Measurements from ENCODE around the gene ATG9B.
"Not testable (repeated sequence)": the region's sequence is repeated elsewhere in the genome, so short reads cannot be mapped to it uniquely, and the experiment has no call there.

The ATG9B gene

DNA sequence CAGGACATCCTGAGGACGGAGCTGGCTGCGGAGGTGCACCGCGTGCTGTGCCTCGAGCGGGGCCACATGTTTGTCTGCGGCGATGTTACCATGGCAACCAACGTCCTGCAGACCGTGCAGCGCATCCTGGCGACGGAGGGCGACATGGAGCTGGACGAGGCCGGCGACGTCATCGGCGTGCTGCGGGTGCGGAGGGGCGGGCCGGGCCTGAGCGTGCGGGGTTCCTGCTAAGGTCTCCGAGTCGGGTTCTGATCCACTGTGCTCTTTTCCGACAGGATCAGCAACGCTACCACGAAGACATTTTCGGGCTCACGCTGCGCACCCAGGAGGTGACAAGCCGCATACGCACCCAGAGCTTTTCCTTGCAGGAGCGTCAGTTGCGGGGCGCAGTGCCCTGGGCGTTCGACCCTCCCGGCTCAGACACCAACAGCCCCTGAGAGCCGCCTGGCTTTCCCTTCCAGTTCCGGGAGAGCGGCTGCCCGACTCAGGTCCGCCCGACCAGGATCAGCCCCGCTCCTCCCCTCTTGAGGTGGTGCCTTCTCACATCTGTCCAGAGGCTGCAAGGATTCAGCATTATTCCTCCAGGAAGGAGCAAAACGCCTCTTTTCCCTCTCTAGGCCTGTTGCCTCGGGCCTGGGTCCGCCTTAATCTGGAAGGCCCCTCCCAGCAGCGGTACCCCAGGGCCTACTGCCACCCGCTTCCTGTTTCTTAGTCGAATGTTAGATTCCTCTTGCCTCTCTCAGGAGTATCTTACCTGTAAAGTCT is 10.4 kb downstream of the ATG9B start:
- H3K9ac ChIP-seq (ENCODE audit: low read length in 2 of 2) = peak overlapping the region; percentile 15 to 42
- H3K4me1 ChIP-seq (ENCODE audit: control insufficient read depth, insufficient read depth, low read length) = peaks cover 33% of the 10 kb centered on the region
- H3K9me3 ChIP-seq (ENCODE audit: control insufficient read depth in 2 of 2, low read length in 2 of 2) = no peaks in the 10 kb centered on the region
- peaks cover 43 to 60% of the 10 kb centered on the region in 2 donors for H3K27me3 ChIP-seq (ENCODE audit: control insufficient read depth in 1 of 2, insufficient read depth in 2 of 2, low read length in 2 of 2)
- no peaks in the 10 kb centered on the region for H3K36me3 ChIP-seq (ENCODE audit: control insufficient read depth in 2 of 2, insufficient read depth in 2 of 2, low read length in 2 of 2)
- peak overlapping the region; percentile 57 to 67 for H3K4me3 ChIP-seq (ENCODE audit: low read length in 2 of 2)
- no peak overlapping the region for H3K27ac ChIP-seq (ENCODE audit: low read length)

DNA sequence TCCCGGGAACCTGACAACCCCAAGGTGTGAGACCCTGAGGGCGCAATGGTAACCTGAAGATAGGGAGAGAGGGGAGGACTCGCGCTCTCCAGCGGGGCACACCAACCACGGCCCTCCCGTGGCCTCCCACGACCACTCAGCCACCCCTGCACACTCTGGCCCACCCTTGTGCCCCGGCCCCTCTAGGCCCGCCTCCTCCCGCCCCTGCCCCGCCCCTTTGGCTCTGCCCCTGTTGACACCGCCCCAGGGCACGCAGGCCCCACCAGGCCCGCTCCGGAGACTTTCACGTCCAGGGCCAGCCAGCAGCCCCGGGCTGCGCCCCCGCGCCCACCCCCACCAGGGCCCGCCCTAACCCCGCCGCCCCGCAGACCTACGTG is 10.9 kb downstream of the ATG9B start:
- peaks cover 33% of the 10 kb centered on the region for H3K4me1 ChIP-seq (ENCODE audit: control insufficient read depth, insufficient read depth, low read length)
- H3K27me3 ChIP-seq (ENCODE audit: control insufficient read depth in 1 of 2, insufficient read depth in 2 of 2, low read length in 2 of 2) = peaks cover 41 to 58% of the 10 kb centered on the region in 2 donors

DNA sequence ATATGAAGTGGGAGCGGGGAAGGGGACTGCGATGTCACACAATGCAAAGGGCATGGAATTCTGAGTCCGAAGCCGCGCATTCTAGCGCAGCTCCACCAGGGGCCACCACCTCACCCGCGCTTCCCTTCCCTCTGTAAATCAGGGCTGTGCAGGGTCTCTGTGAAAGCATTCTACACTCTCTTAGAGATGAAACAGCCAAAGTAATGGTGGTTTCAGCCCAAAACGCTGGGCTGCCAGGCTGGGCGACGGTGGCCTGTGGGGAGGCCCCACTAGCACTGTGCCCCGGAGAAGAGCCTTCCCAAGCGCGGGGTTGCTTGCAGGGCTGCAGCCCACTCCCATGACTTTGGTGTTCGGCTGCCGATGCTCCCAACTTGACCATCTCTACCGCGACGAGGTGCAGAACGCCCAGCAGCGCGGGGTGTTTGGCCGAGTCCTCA is 11.4 kb downstream of the ATG9B start:
- Histone ChIP-seq H3K36me3 (ENCODE audit: control insufficient read depth in 2 of 2, insufficient read depth in 2 of 2, low read length in 2 of 2) (no peaks in the 10 kb centered on the region), H3K27me3 (ENCODE audit: control insufficient read depth in 1 of 2, insufficient read depth in 2 of 2, low read length in 2 of 2) (peaks cover 40 to 57% of the 10 kb centered on the region in 2 donors), H3K9ac (ENCODE audit: low read length in 2 of 2) (no peak overlapping the region), H3K4me1 (ENCODE audit: control insufficient read depth, insufficient read depth, low read length) (peaks cover 29% of the 10 kb centered on the region), H3K27ac (ENCODE audit: low read length) (no peak overlapping the region), H3K4me3 (ENCODE audit: low read length in 2 of 2) (no peak overlapping the region), H3K9me3 (ENCODE audit: control insufficient read depth in 2 of 2, low read length in 2 of 2) (no peaks in the 10 kb centered on the region)

More for the DNA sequence above, 10.9 kb downstream of the ATG9B start:
- H3K9ac ChIP-seq (ENCODE audit: low read length in 2 of 2) = no peak overlapping the region
- no peaks in the 10 kb centered on the region for H3K9me3 ChIP-seq (ENCODE audit: control insufficient read depth in 2 of 2, low read length in 2 of 2)
- H3K27ac ChIP-seq (ENCODE audit: low read length) = no peak overlapping the region
- H3K4me3 ChIP-seq (ENCODE audit: low read length in 2 of 2) = peak overlapping the region in 1 of 2 donors; percentile 67
- H3K36me3 ChIP-seq (ENCODE audit: control insufficient read depth in 2 of 2, insufficient read depth in 2 of 2, low read length in 2 of 2) = no peaks in the 10 kb centered on the region

DNA sequence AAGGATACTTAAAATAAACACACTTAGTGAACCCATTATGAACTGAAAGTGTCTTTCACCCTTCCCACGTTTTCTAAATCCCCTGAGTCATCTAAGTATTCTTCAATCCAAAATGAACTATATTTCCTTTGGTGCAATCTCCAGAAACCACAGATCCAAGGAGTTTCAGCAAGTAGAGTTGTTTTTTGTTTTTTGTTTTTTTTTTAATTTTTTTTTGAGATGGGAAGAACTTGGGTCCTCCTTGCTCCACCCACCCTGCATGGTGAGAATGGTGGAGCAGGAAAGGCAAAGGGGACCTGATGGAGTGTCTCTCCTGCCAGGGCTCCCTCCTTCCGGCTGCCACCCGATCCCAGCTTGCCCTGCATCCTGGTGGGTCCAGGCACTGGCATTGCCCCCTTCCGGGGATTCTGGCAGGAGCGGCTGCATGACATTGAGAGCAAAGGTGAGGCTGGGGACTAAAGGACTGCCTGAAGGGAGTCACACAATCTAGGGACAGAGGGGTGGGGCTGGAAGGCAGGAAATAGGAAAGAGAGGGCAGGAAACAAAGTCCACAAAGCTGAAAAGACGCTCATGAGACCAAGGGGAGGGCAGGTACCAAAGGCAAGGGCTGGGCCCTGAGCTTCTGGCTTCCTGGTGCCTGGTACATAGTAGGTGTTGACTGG is 12.1 kb downstream of the ATG9B start:
- Histone ChIP-seq H3K27ac (ENCODE audit: low read length) (no peak overlapping the region), H3K4me1 (ENCODE audit: control insufficient read depth, insufficient read depth, low read length) (peaks cover 29% of the 10 kb centered on the region), H3K4me3 (ENCODE audit: low read length in 2 of 2) (no peak overlapping the region), H3K27me3 (ENCODE audit: control insufficient read depth in 1 of 2, insufficient read depth in 2 of 2, low read length in 2 of 2) (peaks cover 32 to 49% of the 10 kb centered on the region in 2 donors), H3K9ac (ENCODE audit: low read length in 2 of 2) (no peak overlapping the region), H3K9me3 (ENCODE audit: control insufficient read depth in 2 of 2, low read length in 2 of 2) (no peaks in the 10 kb centered on the region), H3K36me3 (ENCODE audit: control insufficient read depth in 2 of 2, insufficient read depth in 2 of 2, low read length in 2 of 2) (no peaks in the 10 kb centered on the region)

DNA sequence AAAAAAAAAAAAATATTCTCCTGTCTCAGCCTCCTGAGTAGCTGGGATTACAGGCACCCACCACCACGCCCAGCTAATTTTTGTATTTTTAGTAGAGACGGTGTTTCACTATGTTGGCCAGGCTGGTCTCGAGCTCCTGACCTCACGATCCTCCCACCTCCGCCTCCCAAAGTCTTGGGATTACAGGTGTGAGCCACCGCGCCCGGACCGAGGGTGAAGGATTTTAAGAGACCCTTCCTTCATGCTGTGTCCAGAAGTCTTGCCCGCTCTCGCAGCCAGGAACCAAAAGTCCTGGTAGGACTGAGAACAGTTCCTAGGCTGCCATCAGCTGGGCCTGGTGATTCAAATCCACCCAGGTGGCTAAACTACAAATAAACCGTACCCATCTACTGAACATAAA is 12.7 kb downstream of the ATG9B start:
- not testable (repeated sequence) for H3K36me3 ChIP-seq (ENCODE audit: control insufficient read depth in 2 of 2, insufficient read depth in 2 of 2, low read length in 2 of 2); H3K9me3 ChIP-seq (ENCODE audit: control insufficient read depth in 2 of 2, low read length in 2 of 2); H3K9ac ChIP-seq (ENCODE audit: low read length in 2 of 2); H3K27ac ChIP-seq (ENCODE audit: low read length); H3K4me3 ChIP-seq (ENCODE audit: low read length in 2 of 2)
- peaks cover 26 to 44% of the 10 kb centered on the region in 2 donors for H3K27me3 ChIP-seq (ENCODE audit: control insufficient read depth in 1 of 2, insufficient read depth in 2 of 2, low read length in 2 of 2)
- peaks cover 32% of the 10 kb centered on the region for H3K4me1 ChIP-seq (ENCODE audit: control insufficient read depth, insufficient read depth, low read length)

DNA sequence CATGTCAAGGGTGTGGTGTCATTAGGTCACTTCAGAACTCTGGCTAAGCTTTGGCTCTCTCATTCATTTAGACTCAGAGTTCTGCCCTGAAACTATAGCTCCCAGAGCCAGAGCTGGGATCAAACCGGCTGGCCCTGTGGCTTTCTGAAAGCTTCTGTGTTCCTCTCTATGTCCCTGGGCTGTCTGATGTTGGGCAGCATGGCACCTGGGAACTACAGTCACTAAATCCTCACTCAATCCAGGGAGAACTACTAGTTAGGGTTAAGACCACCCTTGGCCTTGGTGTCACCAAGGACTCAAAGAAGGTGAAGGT is 13.2 kb downstream of the ATG9B start:
- peaks cover 32% of the 10 kb centered on the region for H3K4me1 ChIP-seq (ENCODE audit: control insufficient read depth, insufficient read depth, low read length)
- peaks cover 21 to 38% of the 10 kb centered on the region in 2 donors for H3K27me3 ChIP-seq (ENCODE audit: control insufficient read depth in 1 of 2, insufficient read depth in 2 of 2, low read length in 2 of 2)
- no peaks in the 10 kb centered on the region for H3K9me3 ChIP-seq (ENCODE audit: control insufficient read depth in 2 of 2, low read length in 2 of 2)
- no peak overlapping the region for H3K27ac ChIP-seq (ENCODE audit: low read length)
- no peak overlapping the region for H3K4me3 ChIP-seq (ENCODE audit: low read length in 2 of 2)
- no peaks in the 10 kb centered on the region for H3K36me3 ChIP-seq (ENCODE audit: control insufficient read depth in 2 of 2, insufficient read depth in 2 of 2, low read length in 2 of 2)
- no peak overlapping the region for H3K9ac ChIP-seq (ENCODE audit: low read length in 2 of 2)

DNA sequence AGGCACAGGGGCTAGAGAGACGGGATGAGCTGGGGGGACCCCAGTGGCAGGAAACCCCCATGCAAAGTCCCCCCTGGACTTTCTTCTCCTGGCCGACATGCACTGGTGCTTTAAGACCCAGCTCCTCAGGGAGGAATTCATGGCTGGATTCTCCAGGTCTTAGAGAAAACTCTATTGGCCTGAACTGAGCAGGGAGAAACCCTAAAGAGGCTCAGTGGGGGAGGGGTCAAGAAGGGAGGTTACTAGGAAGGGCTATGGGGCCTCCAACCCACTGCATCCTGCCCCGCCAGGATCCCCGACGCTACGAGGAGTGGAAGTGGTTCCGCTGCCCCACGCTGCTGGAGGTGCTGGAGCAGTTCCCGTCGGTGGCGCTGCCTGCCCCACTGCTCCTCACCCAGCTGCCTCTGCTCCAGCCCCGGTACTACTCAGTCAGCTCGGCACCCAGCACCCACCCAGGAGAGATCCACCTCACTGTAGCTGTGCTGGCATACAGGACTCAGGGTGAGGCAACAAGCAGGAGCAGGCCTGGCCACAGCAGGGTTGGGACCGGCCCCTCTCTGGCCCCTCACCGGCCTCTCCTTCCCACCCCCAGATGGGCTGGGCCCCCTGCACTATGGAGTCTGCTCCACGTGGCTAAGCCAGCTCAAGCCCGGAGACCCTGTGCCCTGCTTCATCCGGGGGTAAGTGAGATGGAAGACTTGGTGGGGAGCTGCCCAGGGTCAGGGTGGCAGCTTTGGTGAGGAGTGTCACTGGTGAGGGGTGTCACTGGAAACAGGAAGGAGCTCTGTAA is 13.8 kb downstream of the ATG9B start:
- peaks cover 17 to 33% of the 10 kb centered on the region in 2 donors for H3K27me3 ChIP-seq (ENCODE audit: control insufficient read depth in 1 of 2, insufficient read depth in 2 of 2, low read length in 2 of 2)
- H3K9me3 ChIP-seq (ENCODE audit: control insufficient read depth in 2 of 2, low read length in 2 of 2) = no peaks in the 10 kb centered on the region
- H3K27ac ChIP-seq (ENCODE audit: low read length) = no peak overlapping the region
- peaks cover 32% of the 10 kb centered on the region for H3K4me1 ChIP-seq (ENCODE audit: control insufficient read depth, insufficient read depth, low read length)
- no peaks in the 10 kb centered on the region for H3K36me3 ChIP-seq (ENCODE audit: control insufficient read depth in 2 of 2, insufficient read depth in 2 of 2, low read length in 2 of 2)
- H3K4me3 ChIP-seq (ENCODE audit: low read length in 2 of 2) = no peak overlapping the region
- H3K9ac ChIP-seq (ENCODE audit: low read length in 2 of 2) = no peak overlapping the region

DNA sequence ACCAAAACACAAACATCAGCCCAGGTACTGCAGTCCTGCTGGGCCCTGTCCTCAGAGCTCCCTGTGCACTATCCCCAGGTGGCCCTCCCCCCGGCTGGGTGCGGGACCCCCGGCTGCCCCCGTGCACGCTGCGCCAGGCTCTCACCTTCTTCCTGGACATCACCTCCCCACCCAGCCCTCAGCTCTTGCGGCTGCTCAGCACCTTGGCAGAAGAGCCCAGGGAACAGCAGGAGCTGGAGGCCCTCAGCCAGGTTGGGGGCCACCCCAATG is 14.3 kb downstream of the ATG9B start:
- Histone ChIP-seq H3K27me3 (ENCODE audit: control insufficient read depth in 1 of 2, insufficient read depth in 2 of 2, low read length in 2 of 2) (peaks cover 12 to 28% of the 10 kb centered on the region in 2 donors), H3K27ac (ENCODE audit: low read length) (no peak overlapping the region), H3K4me3 (ENCODE audit: low read length in 2 of 2) (no peak overlapping the region), H3K9me3 (ENCODE audit: control insufficient read depth in 2 of 2, low read length in 2 of 2) (no peaks in the 10 kb centered on the region), H3K36me3 (ENCODE audit: control insufficient read depth in 2 of 2, insufficient read depth in 2 of 2, low read length in 2 of 2) (no peaks in the 10 kb centered on the region), H3K4me1 (ENCODE audit: control insufficient read depth, insufficient read depth, low read length) (peaks cover 32% of the 10 kb centered on the region), H3K9ac (ENCODE audit: low read length in 2 of 2) (no peak overlapping the region)

DNA sequence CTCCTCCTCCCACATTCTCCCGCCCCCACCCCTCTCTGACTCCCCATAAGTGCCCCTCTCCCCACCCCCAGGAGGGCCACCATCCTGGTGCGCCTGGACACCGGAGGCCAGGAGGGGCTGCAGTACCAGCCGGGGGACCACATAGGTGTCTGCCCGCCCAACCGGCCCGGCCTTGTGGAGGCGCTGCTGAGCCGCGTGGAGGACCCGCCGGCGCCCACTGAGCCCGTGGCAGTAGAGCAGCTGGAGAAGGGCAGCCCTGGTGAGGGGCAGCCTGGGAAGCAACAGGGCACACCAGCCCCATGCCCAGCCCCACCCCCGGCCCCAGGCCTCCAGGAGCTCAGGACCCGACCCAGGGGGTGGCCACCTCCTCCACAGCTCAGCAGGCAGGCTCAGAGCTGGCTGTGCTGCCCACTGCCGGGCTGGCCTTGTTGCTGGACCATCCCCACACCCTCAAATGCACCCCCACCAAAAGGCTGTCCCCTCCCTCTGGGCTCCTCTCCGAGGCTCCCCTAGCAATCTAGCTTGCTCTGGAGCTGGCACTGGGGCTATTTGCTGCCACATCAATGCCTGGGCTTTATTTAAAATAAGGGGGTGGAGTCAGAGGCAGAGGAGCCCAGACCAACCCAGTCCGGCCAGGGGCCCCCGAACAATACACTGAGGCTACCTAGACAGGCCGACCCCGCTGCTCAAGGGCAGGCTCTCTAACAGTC is 14.8 kb downstream of the ATG9B start:
- no peak overlapping the region for H3K9ac ChIP-seq (ENCODE audit: low read length in 2 of 2)
- no peak overlapping the region for H3K27ac ChIP-seq (ENCODE audit: low read length)
- no peaks in the 10 kb centered on the region for H3K36me3 ChIP-seq (ENCODE audit: control insufficient read depth in 2 of 2, insufficient read depth in 2 of 2, low read length in 2 of 2)
- H3K9me3 ChIP-seq (ENCODE audit: control insufficient read depth in 2 of 2, low read length in 2 of 2) = no peaks in the 10 kb centered on the region
- no peak overlapping the region for H3K4me3 ChIP-seq (ENCODE audit: low read length in 2 of 2)
- peaks cover 10 to 25% of the 10 kb centered on the region in 2 donors for H3K27me3 ChIP-seq (ENCODE audit: control insufficient read depth in 1 of 2, insufficient read depth in 2 of 2, low read length in 2 of 2)
- peaks cover 32% of the 10 kb centered on the region for H3K4me1 ChIP-seq (ENCODE audit: control insufficient read depth, insufficient read depth, low read length)

DNA sequence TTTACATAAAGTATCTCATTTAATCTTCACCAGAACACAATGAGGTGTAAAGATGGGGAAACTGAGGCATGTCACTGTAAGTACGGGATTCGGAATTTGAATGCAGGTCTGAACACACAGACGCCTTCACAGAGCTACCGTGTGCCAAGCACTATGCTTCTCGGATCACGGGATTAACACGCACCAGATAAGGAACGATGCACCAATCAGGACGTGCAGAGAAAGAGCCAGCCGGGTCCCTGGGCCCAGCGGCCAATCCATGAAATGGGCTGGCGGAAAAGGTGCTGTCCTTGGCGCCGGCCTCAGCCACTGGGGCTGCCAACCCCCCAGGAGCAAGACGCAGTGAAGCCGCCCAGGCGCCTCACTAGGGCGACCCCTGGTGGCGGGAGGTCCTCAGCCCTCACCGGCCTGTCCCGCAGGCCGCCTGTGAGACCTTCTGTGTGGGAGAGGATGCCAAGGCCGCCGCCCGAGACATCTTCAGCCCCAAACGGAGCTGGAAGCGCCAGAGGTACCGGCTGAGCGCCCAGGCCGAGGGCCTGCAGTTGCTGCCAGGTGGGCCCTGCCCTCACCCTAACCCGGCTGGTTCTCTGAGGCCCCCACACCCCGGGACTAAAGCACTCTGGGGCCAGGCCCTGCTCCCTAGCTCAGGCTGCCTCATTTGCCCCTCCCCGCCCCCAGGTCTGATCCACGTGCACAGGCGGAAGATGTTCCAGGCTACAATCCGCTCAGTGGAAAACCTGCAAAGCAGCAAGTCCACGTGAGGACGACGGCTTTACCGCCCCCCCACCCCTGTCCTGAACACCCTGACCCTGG is 15.6 kb downstream of the ATG9B start:
- Histone ChIP-seq H3K36me3 (ENCODE audit: control insufficient read depth in 2 of 2, insufficient read depth in 2 of 2, low read length in 2 of 2) (no peaks in the 10 kb centered on the region), H3K9ac (ENCODE audit: low read length in 2 of 2) (no peak overlapping the region), H3K27ac (ENCODE audit: low read length) (no peak overlapping the region), H3K4me1 (ENCODE audit: control insufficient read depth, insufficient read depth, low read length) (peaks cover 26% of the 10 kb centered on the region), H3K27me3 (ENCODE audit: control insufficient read depth in 1 of 2, insufficient read depth in 2 of 2, low read length in 2 of 2) (peaks cover 8 to 19% of the 10 kb centered on the region in 2 donors), H3K4me3 (ENCODE audit: low read length in 2 of 2) (peak overlapping the region in 1 of 2 donors; percentile 54), H3K9me3 (ENCODE audit: control insufficient read depth in 2 of 2, low read length in 2 of 2) (no peaks in the 10 kb centered on the region)
